SU-DHL-6 (cell line): Measurements from ENCODE around the gene SESN1.

Experiments used
- H2AFZ ChIP-seq: fragments of 200-600 bp; sonication (generic); 2 replicates; pipeline ENCODE4 v1.6.1; 2014; ENCODE audit warnings: low read depth, mild to moderate bottlenecking, moderate library complexity, mixed read lengths, antibody characterized with exemption, low read length; ENCODE audit not compliant: severe bottlenecking
- H3F3A ChIP-seq: fragments of 200-600 bp; shearing (Covaris generic); 2 replicates; pipeline ENCODE4 v1.6.0; 2016; ENCODE audit warnings: antibody characterized with exemption, mild to moderate bottlenecking; ENCODE audit not compliant: insufficient read depth
- H3K27ac ChIP-seq: fragments of 200-600 bp; sonication (generic); 2 replicates; pipeline ENCODE4 v1.5.1; 2016; ENCODE audit warnings: low read depth, mild to moderate bottlenecking, low read length, moderate library complexity, mixed read lengths
- H3K27me3 ChIP-seq: fragments of 200-600 bp; sonication (generic), shearing (Covaris generic); 2 replicates; pipeline ENCODE4 v1.6.0; 2014; ENCODE audit warnings: mild to moderate bottlenecking, low read length
- H3K36me3 ChIP-seq: fragments of 200-600 bp; sonication (generic); 2 replicates; pipeline ENCODE4 v1.6.1; 2014; ENCODE audit warnings: mild to moderate bottlenecking, low read length, mixed read lengths
- H3K4me2 ChIP-seq: fragments of 300-600, 200-600 bp; shearing (Covaris generic), sonication (generic); 2 replicates; pipeline ENCODE4 v1.6.0; 2014; ENCODE audit warnings: low read length, low read depth, mild to moderate bottlenecking; ENCODE audit not compliant: poor library complexity, severe bottlenecking
- H3K4me3 ChIP-seq: fragments of 200-600 bp; sonication (generic); 2 replicates; pipeline ENCODE4 v1.5.1; 2014; ENCODE audit warnings: antibody characterized with exemption, low read length, mild to moderate bottlenecking, mixed read lengths; ENCODE audit not compliant: insufficient read depth, poor library complexity, severe bottlenecking
- H3K79me2 ChIP-seq: fragments of 200-600 bp; sonication (generic); 2 replicates; pipeline ENCODE4 v1.6.1; 2014; ENCODE audit warnings: mild to moderate bottlenecking, low read length, moderate library complexity; ENCODE audit not compliant: insufficient read depth
- H3K9ac ChIP-seq: fragments of 200-600 bp; sonication (generic); 2 replicates; pipeline ENCODE4 v1.7.0; 2014; ENCODE audit warnings: mild to moderate bottlenecking, low read length
- H3K9me2 ChIP-seq: fragments of 200-600 bp; sonication (generic); replicated peaks from 2 replicates; pipeline ENCODE4 v1.6.1; 2014; ENCODE audit warnings: low read length; ENCODE audit not compliant: insufficient read depth
- H3K9me3 ChIP-seq: fragments of 200-600 bp; sonication (generic); 2 replicates; pipeline ENCODE4 v1.6.1; 2014; ENCODE audit warnings: low read length, mixed read lengths; ENCODE audit not compliant: insufficient read depth
- H4K20me1 ChIP-seq: fragments of 200-600 bp; sonication (generic); 2 replicates; pipeline ENCODE4 v1.6.1; 2014; ENCODE audit warnings: low read depth, mild to moderate bottlenecking, antibody characterized with exemption, low read length, moderate library complexity, mixed read lengths
- EZH2phosphoT487 ChIP-seq: fragments of 200-600 bp; sonication (generic), shearing (Covaris generic); conservative IDR thresholded peaks from 2 replicates; pipeline ENCODE4 v1.6.1; 2018; ENCODE audit warnings: mild to moderate bottlenecking, antibody characterized with exemption, low read length, moderate library complexity, mixed read lengths
- TF ChIP-seq, protein P1 (sequence below): fragments of 200-600 bp; sonication (generic); IDR thresholded peaks from one replicate; pipeline ENCODE4 v1.5.1; 2017; ENCODE audit warnings: antibody characterized with exemption, mild to moderate bottlenecking, low read length, moderate library complexity; ENCODE audit not compliant: insufficient read depth, poor library complexity, severe bottlenecking

Gene SESN1

DNA sequence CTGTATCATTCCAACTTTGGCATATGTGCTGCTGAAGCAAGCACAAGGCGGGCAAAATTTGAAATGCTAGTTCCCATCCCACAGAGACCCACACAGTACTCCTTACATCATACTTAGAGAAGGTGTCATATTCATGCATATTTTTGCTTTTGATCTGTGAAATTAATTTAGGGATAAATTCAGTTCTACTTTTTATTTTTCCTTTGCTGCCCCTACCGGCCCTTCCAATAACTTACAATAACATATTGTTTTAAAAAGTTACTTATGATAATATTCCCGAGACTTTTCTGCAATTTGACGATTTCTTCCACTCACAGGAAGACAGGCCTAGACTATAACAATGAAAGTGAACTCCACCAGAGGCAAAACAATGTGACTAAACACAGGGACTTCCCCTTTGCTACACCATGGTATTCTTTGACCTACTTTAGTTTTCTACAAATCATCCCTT is 35.0 kb downstream of the SESN1 start:
- no peak overlapping the region for H3K27ac ChIP-seq
- H3K9me3 ChIP-seq = no peaks in the 10 kb centered on the region
- H3K79me2 ChIP-seq = no peaks in the 10 kb centered on the region
- no peaks in the 10 kb centered on the region for H3K36me3 ChIP-seq
- no peaks in the 10 kb centered on the region for H4K20me1 ChIP-seq
- no peaks in the 10 kb centered on the region for H3K27me3 ChIP-seq
- TF ChIP-seq, protein P1, sequence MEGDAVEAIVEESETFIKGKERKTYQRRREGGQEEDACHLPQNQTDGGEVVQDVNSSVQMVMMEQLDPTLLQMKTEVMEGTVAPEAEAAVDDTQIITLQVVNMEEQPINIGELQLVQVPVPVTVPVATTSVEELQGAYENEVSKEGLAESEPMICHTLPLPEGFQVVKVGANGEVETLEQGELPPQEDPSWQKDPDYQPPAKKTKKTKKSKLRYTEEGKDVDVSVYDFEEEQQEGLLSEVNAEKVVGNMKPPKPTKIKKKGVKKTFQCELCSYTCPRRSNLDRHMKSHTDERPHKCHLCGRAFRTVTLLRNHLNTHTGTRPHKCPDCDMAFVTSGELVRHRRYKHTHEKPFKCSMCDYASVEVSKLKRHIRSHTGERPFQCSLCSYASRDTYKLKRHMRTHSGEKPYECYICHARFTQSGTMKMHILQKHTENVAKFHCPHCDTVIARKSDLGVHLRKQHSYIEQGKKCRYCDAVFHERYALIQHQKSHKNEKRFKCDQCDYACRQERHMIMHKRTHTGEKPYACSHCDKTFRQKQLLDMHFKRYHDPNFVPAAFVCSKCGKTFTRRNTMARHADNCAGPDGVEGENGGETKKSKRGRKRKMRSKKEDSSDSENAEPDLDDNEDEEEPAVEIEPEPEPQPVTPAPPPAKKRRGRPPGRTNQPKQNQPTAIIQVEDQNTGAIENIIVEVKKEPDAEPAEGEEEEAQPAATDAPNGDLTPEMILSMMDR = no peak
- no peaks in the 10 kb centered on the region for H3F3A ChIP-seq
- no peaks in the 10 kb centered on the region for H3K9me2 ChIP-seq
- no peak overlapping the region for H2AFZ ChIP-seq
- no peak overlapping the region for H3K4me3 ChIP-seq
- no peak overlapping the region for H3K9ac ChIP-seq
- H3K4me2 ChIP-seq = no peak overlapping the region

DNA sequence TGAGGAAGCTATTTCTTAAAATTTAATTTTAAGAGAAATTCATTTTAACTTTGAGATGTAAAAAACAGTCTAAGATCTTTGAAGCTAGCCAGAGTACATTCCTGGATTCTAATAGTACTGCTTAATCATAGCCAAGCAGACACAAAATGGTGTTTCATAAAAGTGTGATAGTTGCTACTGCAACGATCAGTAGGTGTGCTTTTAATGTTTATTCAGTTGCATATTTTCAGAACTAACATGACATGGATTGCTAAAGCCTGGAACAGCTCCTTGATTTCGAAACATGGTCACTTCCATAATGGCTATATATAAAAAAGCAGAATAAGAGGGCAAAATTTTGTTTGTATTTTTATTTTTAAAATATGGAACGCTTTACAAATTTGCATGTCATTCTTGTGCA is 35.5 kb downstream of the SESN1 start:
- Histone ChIP-seq H3K9me2 (no peaks in the 10 kb centered on the region), H3F3A (no peaks in the 10 kb centered on the region), H3K4me3 (no peak overlapping the region), H3K9ac (no peak overlapping the region), H3K9me3 (no peaks in the 10 kb centered on the region), H3K4me2 (no peak overlapping the region), H3K79me2 (no peaks in the 10 kb centered on the region), H4K20me1 (no peaks in the 10 kb centered on the region), H3K36me3 (no peaks in the 10 kb centered on the region), H3K27me3 (no peaks in the 10 kb centered on the region), H2AFZ (no peak overlapping the region), H3K27ac (no peak overlapping the region)
- TF ChIP-seq, protein P1 = no peak
- TF ChIP-seq EZH2phosphoT487 = no peak

DNA sequence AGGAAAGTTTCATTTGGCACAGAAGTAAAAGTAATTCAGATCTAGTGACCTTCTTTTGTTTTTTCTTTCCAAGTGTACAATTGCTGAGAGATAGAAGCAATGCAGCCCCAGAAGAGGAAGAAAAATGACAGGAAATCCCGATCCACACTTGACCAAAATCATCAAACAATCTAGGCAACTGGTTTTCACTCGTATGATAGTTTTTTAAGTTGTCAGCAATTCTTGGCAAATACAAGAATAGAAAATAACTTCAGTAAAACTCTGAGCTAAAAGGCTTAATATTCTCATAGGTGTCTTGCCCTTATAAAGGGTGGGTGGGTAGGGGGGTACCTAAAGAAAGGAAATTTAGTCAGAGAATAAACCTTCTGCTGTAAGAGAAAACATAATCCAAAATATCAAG is 36.0 kb downstream of the SESN1 start:
- H3K27ac ChIP-seq = no peak overlapping the region
- H3K9ac ChIP-seq = no peak overlapping the region
- H3K9me3 ChIP-seq = no peaks in the 10 kb centered on the region
- H3F3A ChIP-seq = no peaks in the 10 kb centered on the region
- no peak overlapping the region for H3K4me2 ChIP-seq
- no peak overlapping the region for H3K4me3 ChIP-seq
- no peaks in the 10 kb centered on the region for H4K20me1 ChIP-seq
- no peak overlapping the region for H2AFZ ChIP-seq
- H3K36me3 ChIP-seq = no peaks in the 10 kb centered on the region
- no peaks in the 10 kb centered on the region for H3K79me2 ChIP-seq
- TF ChIP-seq EZH2phosphoT487 = no peak
- no peaks in the 10 kb centered on the region for H3K27me3 ChIP-seq
- H3K9me2 ChIP-seq = no peaks in the 10 kb centered on the region

DNA sequence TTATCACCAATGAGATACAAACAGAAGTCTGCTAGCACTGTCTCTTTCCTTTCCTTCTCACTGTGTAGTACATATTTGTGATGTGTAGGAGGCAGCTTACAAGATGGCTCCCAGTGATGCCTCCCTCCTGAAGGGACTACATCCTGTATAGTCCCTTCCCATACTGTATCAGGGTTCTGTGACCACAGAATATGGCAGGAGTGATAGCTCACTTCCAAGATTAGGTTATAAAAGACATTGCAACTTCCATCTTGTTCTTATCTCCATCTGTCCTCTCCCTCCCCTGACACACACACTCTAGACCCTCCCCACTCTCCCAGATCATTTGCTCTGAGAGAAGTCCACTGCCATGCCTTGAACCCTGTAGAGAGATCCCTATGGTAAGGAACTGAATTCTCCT is 38.0 kb downstream of the SESN1 start:
- no peak overlapping the region for H2AFZ ChIP-seq
- no peaks in the 10 kb centered on the region for H4K20me1 ChIP-seq
- no peak overlapping the region for H3K4me3 ChIP-seq
- no peak overlapping the region for H3K27ac ChIP-seq
- H3K79me2 ChIP-seq = no peaks in the 10 kb centered on the region
- no peak overlapping the region for H3K4me2 ChIP-seq
- no peaks in the 10 kb centered on the region for H3K9me3 ChIP-seq
- no peak for TF ChIP-seq EZH2phosphoT487
- TF ChIP-seq, protein P1 = no peak
- no peaks in the 10 kb centered on the region for H3K9me2 ChIP-seq
- no peak overlapping the region for H3K9ac ChIP-seq
- no peaks in the 10 kb centered on the region for H3K27me3 ChIP-seq
- H3K36me3 ChIP-seq = no peaks in the 10 kb centered on the region
- no peaks in the 10 kb centered on the region for H3F3A ChIP-seq
